ENCODE measurements around the gene DONSON.
A peak's percentile ranks its signal among the peaks of the same experiment; 100 is the strongest.

DONSON gene

GRCh38 chr21:33562389-33562788 lies 26.1 kb downstream of the DONSON start:
- DNase-seq (ENCODE audit: low read depth) = no peak

- no peak for DNase-seq (ENCODE audit: low read depth)
These were observed 27.1 kb downstream of the DONSON start for GRCh38 chr21:33561373-33561772.

- DNase-seq (ENCODE audit: low read depth) = no peak
These were observed 27.5 kb downstream of the DONSON start for GRCh38 chr21:33560965-33561364.

DNA sequence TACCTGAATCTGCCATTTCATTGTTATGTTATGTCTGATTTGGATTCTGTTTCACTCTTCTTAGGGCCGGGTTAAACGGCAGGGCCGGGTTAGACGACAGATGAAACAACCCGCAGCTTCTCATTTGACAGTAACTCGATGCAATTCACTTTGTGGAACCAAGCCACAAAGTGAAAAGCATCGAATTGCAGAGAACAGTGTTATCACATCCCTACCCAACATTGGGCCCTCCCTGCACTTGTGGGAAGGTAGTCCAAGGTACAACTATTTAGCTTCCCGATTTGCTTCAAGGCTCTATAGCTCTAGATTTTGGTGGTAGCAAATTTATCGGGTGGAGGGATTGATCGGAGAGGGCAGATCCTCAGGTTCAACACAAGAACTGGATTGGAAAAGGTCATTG lies 28.7 kb downstream of the DONSON start:
- no peak for DNase-seq (ENCODE audit: low read depth)

DNA sequence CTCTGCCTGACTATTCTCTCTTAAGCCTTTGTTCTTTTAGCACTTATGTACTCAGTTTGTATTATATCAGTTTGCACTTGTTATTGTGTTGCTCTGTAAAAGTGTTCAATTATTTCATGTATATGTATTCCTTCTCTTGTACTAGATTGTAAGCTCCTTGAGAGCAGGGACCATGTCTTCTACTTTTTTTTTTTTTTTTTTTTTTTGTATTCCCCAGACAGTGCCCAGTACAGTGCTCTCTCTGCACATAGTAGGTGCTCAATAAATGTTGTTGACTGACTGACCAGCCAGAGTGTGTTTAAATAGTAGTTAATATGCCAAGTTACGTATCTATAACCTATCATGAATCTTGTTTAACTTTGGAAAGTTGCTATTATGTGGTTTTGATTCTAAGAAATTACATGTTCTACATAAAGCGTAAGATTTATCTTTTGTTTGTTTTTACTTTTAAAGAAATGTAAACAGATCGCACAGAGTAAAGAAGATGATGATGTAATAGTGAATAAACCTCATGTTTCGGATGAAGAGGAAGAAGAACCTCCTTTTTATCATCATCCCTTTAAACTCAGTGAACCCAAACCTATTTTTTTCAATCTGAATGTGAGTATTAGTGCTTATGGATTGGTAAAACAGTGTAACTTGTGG lies 29.6 kb downstream of the DONSON start:
- DNase-seq (ENCODE audit: low read depth) = no peak

GRCh38 chr21:33557447-33557846 lies 31.0 kb downstream of the DONSON start:
- DNase-seq (ENCODE audit: low read depth) = no peak

- DNase-seq (ENCODE audit: low read depth) = no peak
These were observed 33.5 kb downstream of the DONSON start for GRCh38 chr21:33554982-33555344.

DNA sequence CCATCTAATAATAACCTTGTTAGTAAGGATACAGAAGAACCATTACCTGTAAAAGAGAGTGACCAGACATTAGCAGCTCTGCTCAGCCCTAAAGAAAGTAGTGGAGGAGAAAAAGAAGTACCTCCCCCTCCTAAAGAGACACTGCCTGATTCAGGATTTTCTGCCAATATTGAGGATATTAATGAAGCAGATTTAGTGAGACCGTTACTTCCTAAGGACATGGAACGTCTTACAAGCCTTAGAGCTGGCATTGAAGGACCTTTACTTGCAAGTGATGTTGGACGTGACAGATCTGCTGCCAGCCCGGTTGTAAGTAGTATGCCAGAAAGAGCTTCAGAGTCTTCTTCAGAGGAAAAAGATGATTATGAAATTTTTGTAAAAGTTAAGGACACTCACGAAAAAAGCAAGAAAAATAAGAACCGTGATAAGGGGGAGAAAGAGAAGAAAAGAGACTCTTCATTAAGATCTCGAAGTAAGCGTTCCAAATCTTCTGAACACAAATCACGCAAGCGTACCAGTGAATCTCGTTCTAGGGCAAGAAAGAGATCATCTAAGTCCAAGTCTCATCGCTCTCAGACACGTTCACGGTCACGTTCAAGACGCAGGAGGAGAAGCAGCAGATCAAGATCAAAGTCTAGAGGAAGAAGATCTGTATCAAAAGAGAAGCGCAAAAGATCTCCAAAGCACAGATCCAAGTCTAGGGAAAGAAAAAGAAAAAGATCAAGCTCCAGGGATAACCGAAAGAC lies 34.1 kb downstream of the DONSON start:
- no peak for DNase-seq (ENCODE audit: low read depth)

GRCh38 chr21:33552999-33553598 lies 35.4 kb downstream of the DONSON start:
- DNase-seq (ENCODE audit: low read depth) = no peak

DNA sequence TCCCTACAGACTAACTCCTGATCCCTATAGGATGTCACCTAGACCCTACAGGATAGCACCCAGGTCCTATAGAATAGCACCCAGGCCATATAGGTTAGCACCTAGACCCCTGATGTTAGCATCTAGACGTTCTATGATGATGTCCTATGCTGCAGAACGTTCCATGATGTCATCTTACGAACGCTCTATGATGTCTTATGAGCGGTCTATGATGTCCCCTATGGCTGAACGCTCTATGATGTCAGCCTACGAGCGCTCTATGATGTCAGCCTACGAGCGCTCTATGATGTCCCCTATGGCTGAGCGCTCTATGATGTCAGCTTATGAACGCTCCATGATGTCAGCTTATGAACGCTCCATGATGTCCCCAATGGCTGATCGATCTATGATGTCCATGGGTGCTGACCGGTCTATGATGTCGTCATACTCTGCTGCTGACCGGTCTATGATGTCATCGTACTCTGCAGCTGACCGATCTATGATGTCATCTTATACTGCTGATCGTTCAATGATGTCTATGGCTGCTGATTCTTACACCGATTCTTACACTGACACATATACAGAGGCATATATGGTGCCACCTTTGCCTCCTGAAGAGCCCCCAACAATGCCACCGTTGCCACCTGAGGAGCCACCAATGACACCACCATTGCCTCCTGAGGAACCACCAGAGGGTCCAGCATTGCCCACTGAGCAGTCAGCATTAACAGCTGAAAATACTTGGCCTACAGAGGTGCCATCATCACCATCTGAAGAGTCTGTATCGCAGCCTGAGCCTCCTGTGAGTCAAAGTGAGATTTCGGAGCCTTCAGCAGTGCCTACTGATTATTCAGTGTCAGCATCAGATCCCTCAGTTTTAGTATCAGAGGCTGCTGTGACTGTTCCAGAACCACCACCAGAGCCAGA lies 36.1 kb downstream of the DONSON start:
- DNase-seq (ENCODE audit: low read depth) = no peak

- DNase-seq (ENCODE audit: low read depth) = no peak
These were observed 36.8 kb downstream of the DONSON start for GRCh38 chr21:33551664-33552063.

DNA sequence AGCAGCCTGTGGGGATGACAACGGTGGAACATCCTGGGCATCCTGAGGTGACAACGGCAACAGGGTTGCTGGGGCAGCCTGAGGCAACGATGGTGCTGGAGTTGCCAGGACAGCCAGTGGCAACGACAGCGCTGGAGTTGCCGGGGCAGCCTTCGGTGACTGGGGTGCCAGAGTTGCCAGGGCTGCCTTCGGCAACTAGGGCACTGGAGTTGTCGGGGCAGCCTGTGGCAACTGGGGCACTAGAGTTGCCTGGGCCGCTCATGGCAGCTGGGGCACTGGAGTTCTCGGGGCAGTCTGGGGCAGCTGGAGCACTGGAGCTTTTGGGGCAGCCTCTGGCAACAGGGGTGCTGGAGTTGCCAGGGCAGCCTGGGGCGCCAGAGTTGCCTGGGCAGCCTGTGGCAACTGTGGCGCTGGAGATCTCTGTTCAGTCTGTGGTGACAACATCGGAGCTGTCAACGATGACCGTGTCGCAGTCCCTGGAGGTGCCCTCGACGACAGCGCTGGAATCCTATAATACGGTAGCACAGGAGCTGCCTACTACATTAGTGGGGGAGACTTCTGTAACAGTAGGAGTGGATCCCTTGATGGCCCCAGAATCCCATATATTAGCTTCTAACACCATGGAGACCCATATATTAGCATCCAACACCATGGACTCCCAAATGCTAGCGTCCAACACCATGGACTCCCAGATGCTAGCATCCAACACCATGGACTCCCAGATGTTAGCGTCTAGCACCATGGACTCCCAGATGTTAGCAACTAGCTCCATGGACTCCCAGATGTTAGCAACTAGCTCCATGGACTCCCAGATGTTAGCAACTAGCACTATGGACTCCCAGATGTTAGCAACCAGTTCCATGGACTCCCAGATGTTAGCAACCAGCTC lies 37.5 kb downstream of the DONSON start:
- DNase-seq (ENCODE audit: low read depth) = no peak

GRCh38 chr21:33549848-33550771 lies 38.4 kb downstream of the DONSON start:
- DNase-seq (ENCODE audit: low read depth) = no peak

- no peak for DNase-seq (ENCODE audit: low read depth)
These were observed 42.4 kb downstream of the DONSON start for GRCh38 chr21:33546086-33546485.

- no peak for DNase-seq (ENCODE audit: low read depth)
These were observed 43.9 kb downstream of the DONSON start for GRCh38 chr21:33544451-33545195.

- no peak for DNase-seq (ENCODE audit: low read depth)
These were observed 44.9 kb downstream of the DONSON start for GRCh38 chr21:33543505-33544129.

DNA sequence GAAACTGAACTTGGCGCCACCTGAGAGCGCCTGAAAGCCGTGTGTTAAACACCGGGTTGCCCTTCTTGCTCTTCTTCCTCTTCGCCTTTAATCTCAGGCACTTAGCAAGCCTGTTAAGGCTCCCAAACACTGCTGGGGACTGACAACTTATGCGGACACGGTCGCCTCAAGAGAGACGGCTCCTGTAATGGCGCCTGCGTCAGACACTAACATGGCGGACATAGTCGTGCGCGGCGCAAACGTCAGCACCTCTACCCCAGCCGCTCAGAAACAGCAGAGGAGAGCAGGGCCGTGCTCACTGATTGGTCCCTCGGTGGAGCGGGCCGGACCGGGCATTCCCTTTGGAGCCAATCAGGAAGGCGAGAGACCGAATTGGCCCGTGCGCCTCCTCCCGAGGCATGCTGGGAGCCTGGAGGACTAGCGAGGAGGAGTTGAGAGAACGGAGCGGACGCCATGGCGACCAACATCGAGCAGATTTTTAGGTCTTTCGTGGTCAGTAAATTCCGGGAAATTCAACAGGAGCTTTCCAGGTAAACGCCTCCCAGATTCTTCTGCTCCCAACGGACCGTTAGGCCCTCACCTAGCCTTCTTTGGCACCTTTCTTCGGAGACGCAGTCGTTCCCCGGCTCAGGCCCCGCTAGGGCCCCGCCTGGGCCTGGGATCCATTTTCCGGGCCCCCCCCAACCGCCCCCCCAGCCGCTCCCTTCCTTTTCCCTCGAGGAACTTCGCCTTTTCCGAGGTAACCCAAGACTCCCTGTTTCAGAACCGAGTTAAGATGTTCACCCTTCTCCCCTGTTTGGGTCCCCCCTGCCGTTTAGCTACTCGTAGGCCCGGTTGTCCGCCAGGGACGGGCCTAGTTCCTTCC lies 45.6 kb downstream of the DONSON start, which contains the start of gene SON:
SON (plus strand) TSS at position 399 of the 865 bp plus-strand sequence; CDS start at position 454, 55 bp downstream.
- peak; percentile 92 for DNase-seq (ENCODE audit: low read depth)
